ENCODE measurements around the gene UBE2U.
A peak's percentile ranks its signal among the peaks of the same experiment; 100 is the strongest.

UBE2U gene

GRCh38 chr1:64242895-64243756 is 39.7 kb downstream of the UBE2U start:
- no peak for TF ChIP-seq FOXM1 (IDR thresholded peaks at IDR 0.05; ENCODE audit: borderline replicate concordance, low read depth)
- peak; percentile 67 for TF ChIP-seq RAD21 (IDR thresholded peaks at IDR 0.05; ENCODE audit: low read depth)
- TF ChIP-seq CEBPB (IDR thresholded peaks at IDR 0.05) = no peak

GRCh38 chr1:64243757-64244080 is 40.3 kb downstream of the UBE2U start:
- TF ChIP-seq EP300 (IDR thresholded peaks at IDR 0.05; ENCODE audit: borderline replicate concordance) (no peak), EGR1 (IDR thresholded peaks at IDR 0.05) (no peak), USF1 (IDR thresholded peaks at IDR 0.05) (no peak), TEAD4 (IDR thresholded peaks at IDR 0.05) (no peak), RAD21 (IDR thresholded peaks at IDR 0.05; ENCODE audit: low read depth) (no peak), FOXM1 (IDR thresholded peaks at IDR 0.05; ENCODE audit: borderline replicate concordance, low read depth) (no peak), YY1 (IDR thresholded peaks at IDR 0.05; ENCODE audit: low read depth) (no peak), CEBPB (IDR thresholded peaks at IDR 0.05) (no peak), TAF1 (IDR thresholded peaks at IDR 0.05; ENCODE audit: low read depth) (no peak), MAX (IDR thresholded peaks at IDR 0.05) (no peak), NFIC (IDR thresholded peaks at IDR 0.05) (no peak), TCF12 (IDR thresholded peaks at IDR 0.05; ENCODE audit: low read depth) (no peak)

- TF ChIP-seq MAX (IDR thresholded peaks at IDR 0.05) (no peak), RAD21 (IDR thresholded peaks at IDR 0.05; ENCODE audit: low read depth) (no peak), TAF1 (IDR thresholded peaks at IDR 0.05; ENCODE audit: low read depth) (no peak), NFIC (IDR thresholded peaks at IDR 0.05) (no peak)
Observed at GRCh38 chr1:64245495-64245894, 42.1 kb downstream of the UBE2U start.

GRCh38 chr1:64246294-64246917 is 43.0 kb downstream of the UBE2U start:
- no peak for TF ChIP-seq TEAD4 (IDR thresholded peaks at IDR 0.05)
- peak; percentile 88 for TF ChIP-seq RAD21 (IDR thresholded peaks at IDR 0.05; ENCODE audit: low read depth)

- TF ChIP-seq RAD21 (IDR thresholded peaks at IDR 0.05; ENCODE audit: low read depth) (no peak), TEAD4 (IDR thresholded peaks at IDR 0.05) (no peak), USF1 (IDR thresholded peaks at IDR 0.05) (no peak), NFIC (IDR thresholded peaks at IDR 0.05) (no peak), MAX (IDR thresholded peaks at IDR 0.05) (no peak), FOXM1 (IDR thresholded peaks at IDR 0.05; ENCODE audit: borderline replicate concordance, low read depth) (no peak), TAF1 (IDR thresholded peaks at IDR 0.05; ENCODE audit: low read depth) (no peak), EGR1 (IDR thresholded peaks at IDR 0.05) (no peak), CEBPB (IDR thresholded peaks at IDR 0.05) (no peak), ZBTB7A (IDR thresholded peaks at IDR 0.05; ENCODE audit: low read depth) (no peak), YY1 (IDR thresholded peaks at IDR 0.05; ENCODE audit: low read depth) (no peak), TCF12 (IDR thresholded peaks at IDR 0.05; ENCODE audit: low read depth) (no peak), CREB1 (IDR thresholded peaks at IDR 0.05; ENCODE audit: low read depth) (no peak), EP300 (IDR thresholded peaks at IDR 0.05; ENCODE audit: borderline replicate concordance) (no peak), REST (IDR thresholded peaks at IDR 0.05; ENCODE audit: low read depth) (no peak)
Observed at GRCh38 chr1:64248065-64248464, 44.6 kb downstream of the UBE2U start.

GRCh38 chr1:64251971-64252370 is 48.5 kb downstream of the UBE2U start:
- TF ChIP-seq MAX (IDR thresholded peaks at IDR 0.05) = no peak
- TF ChIP-seq EP300 (IDR thresholded peaks at IDR 0.05; ENCODE audit: borderline replicate concordance) = no peak
- no peak for TF ChIP-seq YY1 (IDR thresholded peaks at IDR 0.05; ENCODE audit: low read depth)
- TF ChIP-seq REST (IDR thresholded peaks at IDR 0.05; ENCODE audit: low read depth) = no peak
- no peak for TF ChIP-seq USF1 (IDR thresholded peaks at IDR 0.05)
- TF ChIP-seq ZBTB7A (IDR thresholded peaks at IDR 0.05; ENCODE audit: low read depth) = no peak
- TF ChIP-seq CEBPB (IDR thresholded peaks at IDR 0.05) = no peak
- TF ChIP-seq TAF1 (IDR thresholded peaks at IDR 0.05; ENCODE audit: low read depth) = no peak
- TF ChIP-seq TEAD4 (IDR thresholded peaks at IDR 0.05) = no peak
- TF ChIP-seq RAD21 (IDR thresholded peaks at IDR 0.05; ENCODE audit: low read depth) = no peak
- TF ChIP-seq NFIC (IDR thresholded peaks at IDR 0.05) = no peak
- no peak for TF ChIP-seq EGR1 (IDR thresholded peaks at IDR 0.05)
- no peak for TF ChIP-seq FOXM1 (IDR thresholded peaks at IDR 0.05; ENCODE audit: borderline replicate concordance, low read depth)
- TF ChIP-seq CREB1 (IDR thresholded peaks at IDR 0.05; ENCODE audit: low read depth) = no peak
